HEK293T (cell line): Measurements from ENCODE around the gene CCDC40.

Source experiments
- ARNT ChIP-seq: fragments of 450-650 bp; IDR thresholded peaks from 2 replicates; pipeline ENCODE4 v1.6.1; 2017; ENCODE audit warnings: mild to moderate bottlenecking
- BHLHE40 ChIP-seq: fragments of 450-650 bp; IDR thresholded peaks from 2 replicates; pipeline ENCODE4 v1.6.1; 2016; ENCODE audit warnings: mild to moderate bottlenecking, moderate library complexity, borderline replicate concordance
- ELF4 ChIP-seq: fragments of 450-650 bp; IDR thresholded peaks from 2 replicates; pipeline ENCODE4 v1.6.1; 2017; ENCODE audit warnings: antibody characterized with exemption
- FOXA1 ChIP-seq: fragments of 450-650 bp; IDR thresholded peaks from 2 replicates; pipeline ENCODE4 v1.6.1; 2016; ENCODE audit warnings: mild to moderate bottlenecking
- FOXK2 ChIP-seq: fragments of 450-650 bp; IDR thresholded peaks from 2 replicates; pipeline ENCODE4 v1.6.1; 2016; ENCODE audit warnings: mild to moderate bottlenecking
- FOXM1 ChIP-seq: fragments of 450-650 bp; IDR thresholded peaks from 2 replicates; pipeline ENCODE4 v1.6.1; 2017; ENCODE audit warnings: mild to moderate bottlenecking, borderline replicate concordance
- L3MBTL2 ChIP-seq: fragments of 450-650 bp; conservative IDR thresholded peaks from 2 replicates; pipeline ENCODE4 v1.6.1; 2016; ENCODE audit warnings: mild to moderate bottlenecking
- LEF1 ChIP-seq: fragments of 450-650 bp; IDR thresholded peaks from 2 replicates; pipeline ENCODE4 v1.6.1; 2017; ENCODE audit warnings: mild to moderate bottlenecking, borderline replicate concordance
- SP1 ChIP-seq: fragments of 450-650 bp; IDR thresholded peaks from 2 replicates; pipeline ENCODE4 v1.6.1; 2017
- SUZ12 ChIP-seq: fragments of 450-650 bp; IDR thresholded peaks from 2 replicates; pipeline ENCODE4 v1.6.1; 2016; ENCODE audit warnings: mild to moderate bottlenecking
- TF ChIP-seq, protein P1 (sequence below): fragments of 450-650 bp; IDR thresholded peaks from 2 replicates; pipeline ENCODE4 v1.6.1; 2016

DNA sequence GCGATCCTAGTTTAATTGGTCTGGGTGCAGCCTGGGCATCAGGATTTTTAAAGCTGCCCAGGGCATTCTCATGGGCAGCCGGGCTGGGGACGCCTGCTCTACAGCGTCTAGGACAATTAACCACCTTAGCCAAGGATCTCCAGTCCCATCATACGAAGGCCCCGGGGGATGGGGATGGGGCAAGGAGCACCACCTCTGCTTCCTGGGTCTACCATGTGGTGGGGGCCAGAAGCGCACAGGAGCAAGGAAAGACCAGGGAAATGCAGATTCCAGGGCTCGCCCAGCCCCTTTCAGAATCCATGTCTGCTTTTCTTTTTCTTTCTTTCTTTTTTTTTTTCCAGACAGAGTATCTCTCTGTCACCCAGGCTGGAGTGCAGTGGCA, 30.1 kb upstream of the CCDC40 start:
- TF ChIP-seq LEF1 (no peak), FOXM1 (no peak), FOXK2 (no peak), SUZ12 (no peak), SP1 (no peak), L3MBTL2 (no peak), FOXA1 (no peak), BHLHE40 (no peak), ARNT (no peak), ELF4 (no peak)
- TF ChIP-seq, protein P1, sequence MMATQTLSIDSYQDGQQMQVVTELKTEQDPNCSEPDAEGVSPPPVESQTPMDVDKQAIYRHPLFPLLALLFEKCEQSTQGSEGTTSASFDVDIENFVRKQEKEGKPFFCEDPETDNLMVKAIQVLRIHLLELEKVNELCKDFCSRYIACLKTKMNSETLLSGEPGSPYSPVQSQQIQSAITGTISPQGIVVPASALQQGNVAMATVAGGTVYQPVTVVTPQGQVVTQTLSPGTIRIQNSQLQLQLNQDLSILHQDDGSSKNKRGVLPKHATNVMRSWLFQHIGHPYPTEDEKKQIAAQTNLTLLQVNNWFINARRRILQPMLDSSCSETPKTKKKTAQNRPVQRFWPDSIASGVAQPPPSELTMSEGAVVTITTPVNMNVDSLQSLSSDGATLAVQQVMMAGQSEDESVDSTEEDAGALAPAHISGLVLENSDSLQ, result no peak
